Gastrocnemius medialis (tissue), 4 donors: Measurements from ENCODE around the gene CTSG. TPM values are rescaled to one million over a fixed set of nuclear protein-coding genes. Genes with fewer than 3 reads are reported as not detected.
"Not testable (repeated sequence)": the region's sequence is repeated elsewhere in the genome, so short reads cannot be mapped to it uniquely, and the experiment has no call there.

ENCODE experiments used
- ATAC-seq, 2 donors: fragments of 150-250 bp; one replicate each; pipeline ENCODE4 v1.9.1; 2016
- DNase-seq, 2 donors: peaks; one replicate each; pipeline ENCODE4 v3.0.0-alpha.2; 2019
- H3K27ac ChIP-seq, 4 donors: fragments of 200-600 bp; sonication (generic); 1 replicate in 1 of 4; 2 replicates in 3 of 4; pipeline ENCODE4 v1.5.1; 2016 to 2018; ENCODE audit warnings: mild to moderate bottlenecking in 2 of 4, moderate library complexity in 1 of 4
- H3K27me3 ChIP-seq, 3 donors: fragments of 200-600 bp; sonication (generic) in 2 of 3; 1 replicate in 1 of 3; 2 replicates in 2 of 3; pipeline versions ENCODE4 v1.5.1 to v1.6.0; 2016 to 2019; ENCODE audit warnings: mild to moderate bottlenecking in 1 of 3, moderate library complexity in 1 of 3
- H3K36me3 ChIP-seq, 2 donors: fragments of 200-600 bp; sonication (generic) in 1 of 2; one replicate each; pipeline ENCODE4 v1.5.1; 2017 to 2018
- H3K4me1 ChIP-seq, 2 donors: fragments of 200-600 bp; sonication (generic) in 1 of 2; one replicate each; pipeline ENCODE4 v1.5.1; 2016 to 2017; ENCODE audit warnings: mild to moderate bottlenecking in 2 of 2
- H3K4me3 ChIP-seq, 4 donors: fragments of 200-600 bp; sonication (generic) in 3 of 4; 1 replicate in 1 of 4; 2 replicates in 3 of 4; pipeline ENCODE4 v1.5.1; 2016 to 2019; ENCODE audit warnings: mild to moderate bottlenecking in 2 of 4
- H3K9me3 ChIP-seq, 3 donors: fragments of 200-600 bp; sonication (generic) in 2 of 3; 1 replicate in 1 of 3; 2 replicates in 2 of 3; pipeline ENCODE4 v1.5.1; 2016 to 2019
- CTCF ChIP-seq, 5 experiments: fragments of 450-650 bp in 3 of 5; fragments of 200-600 bp in 2 of 5; sonication (generic) in 2 of 5; IDR thresholded peaks in 4 of 5; conservative IDR thresholded peaks in 1 of 5; 1 replicate in 4 of 5; 2 replicates in 1 of 5; pipeline ENCODE4 v1.5.1; 2016 to 2019; ENCODE audit warnings: antibody characterized with exemption in 5 of 5, mild to moderate bottlenecking in 3 of 5, moderate library complexity in 3 of 5
- POLR2A ChIP-seq, 2 donors: fragments of 450-650 bp; IDR thresholded peaks; one replicate each; pipeline ENCODE4 v1.6.1; 2017; ENCODE audit warnings: antibody characterized with exemption in 2 of 2, mild to moderate bottlenecking in 2 of 2, moderate library complexity in 2 of 2
- in situ Hi-C, 4 donors: fragments of 200-750 bp; cut with MboI; loops; one replicate each; pipeline versions ENCODE4 v1.15.0 to v1.8.0; 2017; ENCODE audit warnings: low sequenced_read_pairs in 4 of 4
- intact Hi-C: fragments of 100-400 bp; cut with DNase I; formaldehyde crosslinking; loops from one replicate; pipeline ENCODE4 v1.15.1; 2023; ENCODE audit warnings: low total_unique reads
- total RNA-seq, 4 donors: library from RNA; depleted of rRNA; stranded (reverse); fragments of >200 nt; gene quantifications; one replicate each; pipeline versions ENCODE4 v1.1.0 to v1.2.3, GENCODE V29; 2016

The CTSG gene
- total RNA-seq, 4 donors from 2014 or later, result 0.72 to 1.3 TPM; not detected in 2

DNA sequence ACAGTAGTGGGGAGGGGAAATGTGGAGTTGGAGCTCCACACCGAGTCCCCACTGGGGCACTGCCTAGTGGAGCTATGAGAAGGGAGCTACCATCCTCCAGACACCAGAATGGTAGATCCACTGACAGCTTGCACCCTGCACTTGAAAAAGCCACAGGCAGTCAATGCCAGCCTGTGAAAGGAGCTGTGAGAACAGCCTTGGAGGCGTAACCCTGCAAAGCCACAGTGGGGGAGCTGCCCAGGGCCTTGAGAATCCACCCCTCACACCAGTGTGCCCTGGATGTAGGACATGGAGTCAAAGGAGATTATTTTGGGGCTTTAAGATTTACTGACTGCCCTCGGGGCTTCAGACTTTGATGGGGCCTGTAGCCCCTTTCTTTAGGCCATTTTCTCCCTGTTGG is 12.5 kb downstream of the CTSG start:
- in situ Hi-C loops, result no loop called here
- no peaks in the 10 kb centered on the region for H3K9me3 ChIP-seq
- H3K27me3 ChIP-seq, result no peaks in the 10 kb centered on the region
- H3K4me1 ChIP-seq, result no peaks in the 10 kb centered on the region
- intact Hi-C loops, result no loop called here
- no peak overlapping the region for H3K27ac ChIP-seq
- ATAC-seq (no peak), DNase-seq (no peak)
- TF ChIP-seq POLR2A (IDR thresholded peaks at IDR 0.05) (no peak), CTCF (IDR thresholded peaks at IDR 0.05 in 4 of 5, conservative IDR thresholded peaks at IDR 0.05 in 1 of 5) (no peak)
- H3K36me3 ChIP-seq, result no peaks in the 10 kb centered on the region
- H3K4me3 ChIP-seq, result no peak overlapping the region

DNA sequence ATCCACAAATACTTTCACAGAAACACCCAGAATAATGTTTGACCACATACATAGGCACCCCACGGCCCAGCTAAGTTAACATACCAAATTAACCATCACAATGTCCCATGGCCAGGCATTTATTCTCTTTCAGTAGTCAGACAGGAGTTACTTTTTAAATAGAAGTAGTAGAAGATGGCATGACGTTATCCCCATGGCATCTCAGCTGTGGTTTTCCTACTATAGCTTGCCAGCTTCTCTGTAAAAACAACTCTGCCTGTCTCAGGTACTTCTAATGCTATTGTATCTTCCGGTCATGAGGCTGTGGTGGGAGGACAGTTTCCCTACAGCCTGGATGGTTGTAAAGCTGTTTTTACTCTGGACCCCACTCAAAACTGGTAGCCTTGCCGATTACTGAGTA is 19.3 kb downstream of the CTSG start:
- intact Hi-C loops (no loop called here), in situ Hi-C loops (no loop called here)
- H3K27ac ChIP-seq, result no peak overlapping the region
- no peaks in the 10 kb centered on the region for H3K27me3 ChIP-seq
- H3K4me1 ChIP-seq, result no peaks in the 10 kb centered on the region
- TF ChIP-seq POLR2A (IDR thresholded peaks at IDR 0.05) (no peak), CTCF (IDR thresholded peaks at IDR 0.05 in 4 of 5, conservative IDR thresholded peaks at IDR 0.05 in 1 of 5) (no peak)
- H3K9me3 ChIP-seq, result no peaks in the 10 kb centered on the region
- H3K36me3 ChIP-seq, result no peaks in the 10 kb centered on the region
- ATAC-seq, result no peak
- DNase-seq, result no peak
- no peak overlapping the region for H3K4me3 ChIP-seq

DNA sequence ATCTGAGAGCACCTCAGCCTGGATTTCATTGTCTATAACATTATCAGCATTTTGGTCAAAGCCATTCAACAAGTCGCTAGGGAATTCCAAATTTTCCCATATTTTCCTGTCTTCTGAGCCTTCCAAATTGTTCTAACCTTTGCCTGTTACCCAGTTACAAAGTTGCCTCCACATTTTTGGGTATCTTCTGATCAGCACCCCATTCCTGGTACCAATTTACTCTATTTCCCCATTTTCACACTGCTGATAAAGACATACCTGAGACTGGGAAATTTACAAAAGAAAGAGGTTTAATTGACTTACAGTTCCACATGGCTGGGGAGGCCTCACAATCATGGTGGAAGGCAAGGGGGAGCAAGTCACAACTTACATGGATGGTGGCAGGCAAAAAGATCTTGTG is 27.0 kb downstream of the CTSG start:
- DNase-seq, ATAC-seq, H3K9me3 ChIP-seq, H3K27ac ChIP-seq, H3K4me3 ChIP-seq, H3K4me1 ChIP-seq, in situ Hi-C loops, H3K36me3 ChIP-seq, H3K27me3 ChIP-seq, intact Hi-C loops: not testable (repeated sequence)

- in situ Hi-C loops, result no loop called here
- no peak for DNase-seq
- TF ChIP-seq POLR2A (IDR thresholded peaks at IDR 0.05), result no peak
- TF ChIP-seq CTCF (IDR thresholded peaks at IDR 0.05 in 4 of 5, conservative IDR thresholded peaks at IDR 0.05 in 1 of 5), result no peak
- intact Hi-C loops, result no loop called here
- H3K27ac ChIP-seq, result no peak overlapping the region
- no peaks in the 10 kb centered on the region for H3K9me3 ChIP-seq
- H3K4me3 ChIP-seq, result no peak overlapping the region
- no peak for ATAC-seq
- no peaks in the 10 kb centered on the region for H3K27me3 ChIP-seq
- H3K36me3 ChIP-seq, result no peaks in the 10 kb centered on the region
- H3K4me1 ChIP-seq, result no peaks in the 10 kb centered on the region
These were observed 33.6 kb downstream of the CTSG start for GRCh38 chr14:24542346-24542936.

DNA sequence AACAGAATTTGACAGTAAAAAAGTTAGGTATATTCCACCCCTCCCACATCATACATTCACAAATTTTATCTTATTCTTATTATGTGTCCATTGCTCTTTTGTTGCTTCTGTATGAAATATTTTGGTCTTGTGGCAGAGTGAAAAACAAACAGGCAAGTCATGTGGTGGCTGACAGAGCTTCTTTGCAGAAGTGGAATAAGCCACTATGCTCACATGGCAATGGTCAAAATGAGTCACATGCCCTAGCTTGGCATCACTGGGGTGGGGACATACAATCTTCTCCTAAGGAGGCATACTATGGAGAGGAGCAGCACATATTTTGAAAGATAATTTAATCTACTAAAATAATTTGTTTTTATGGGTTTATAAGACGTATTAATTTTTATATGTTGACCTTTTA is 40.3 kb downstream of the CTSG start:
- ATAC-seq, result no peak
- DNase-seq, result no peak
- H3K4me3 ChIP-seq, result no peak overlapping the region
- H3K4me1 ChIP-seq, result no peaks in the 10 kb centered on the region
- no peaks in the 10 kb centered on the region for H3K36me3 ChIP-seq
- H3K27me3 ChIP-seq, result no peaks in the 10 kb centered on the region
- in situ Hi-C loops, result no loop called here
- no peaks in the 10 kb centered on the region for H3K9me3 ChIP-seq
- TF ChIP-seq POLR2A (IDR thresholded peaks at IDR 0.05) (no peak), CTCF (IDR thresholded peaks at IDR 0.05 in 4 of 5, conservative IDR thresholded peaks at IDR 0.05 in 1 of 5) (no peak)
- intact Hi-C loops, result no loop called here
- no peak overlapping the region for H3K27ac ChIP-seq
